NB4 (cell line): ENCODE measurements around the gene MPPED1.

Experiments used
- CTCF ChIP-seq: IDR thresholded peaks from one replicate; pipeline ENCODE4 v1.5.1; 2012; ENCODE audit warnings: low read depth, low read length
- MAX ChIP-seq: IDR thresholded peaks from 2 replicates; pipeline ENCODE4 v1.6.1; 2011; ENCODE audit warnings: low read depth, low read length
- MYC ChIP-seq: IDR thresholded peaks from 2 replicates; pipeline ENCODE4 v1.6.1; 2011; ENCODE audit warnings: low read depth, low read length
- POLR2A ChIP-seq: IDR thresholded peaks from 2 replicates; pipeline ENCODE4 v1.6.1; 2011; ENCODE audit warnings: mild to moderate bottlenecking; ENCODE audit not compliant: insufficient read length; ENCODE audit errors: extremely low read depth

- no peak for TF ChIP-seq MYC
- TF ChIP-seq CTCF = no peak
- no peak for TF ChIP-seq POLR2A
- TF ChIP-seq MAX = no peak
Measured at GRCh38 chr22:43433451-43434274, 21.8 kb downstream of the MPPED1 start.
